B cell (primary cell): Measurements from ENCODE around the gene PAAF1.

Experiments
- CTCF ChIP-seq: fragments of 200-600 bp; IDR thresholded peaks from one replicate; pipeline ENCODE4 v1.8.0; 2022; ENCODE audit warnings: antibody characterized with exemption, mild to moderate bottlenecking
- EZH2 ChIP-seq: IDR thresholded peaks from 2 replicates; pipeline ENCODE4 v1.6.1; 2012; ENCODE audit warnings: borderline replicate concordance, low read depth, mild to moderate bottlenecking, moderate library complexity, low read length; ENCODE audit not compliant: insufficient read depth, poor library complexity, severe bottlenecking

GRCh38 chr11:73830261-73830660, 46.5 kb upstream of the PAAF1 start:
- TF ChIP-seq CTCF (no peak), EZH2 (no peak)
